ENCODE measurements around the gene DLGAP1. TPM values are rescaled to one million over a fixed set of nuclear protein-coding genes. Genes with fewer than 3 reads are reported as not detected.

The DLGAP1 gene
- total and polyA plus RNA-seq, 7 donors = 0.13 to 2.6 (median 1.3) TPM; not detected in 1

- Histone ChIP-seq H3K4me3 (no peak overlapping the region), H3K36me3 (no peaks in the 10 kb centered on the region), H3K9me3 (no peaks in the 10 kb centered on the region), H3K27me3 (no peaks in the 10 kb centered on the region), H3K27ac (no peak overlapping the region), H3K4me1 (no peaks in the 10 kb centered on the region)
- intact Hi-C loops (cut with DNase I) = loop anchor here (10.0 kb wide), 1 partner anchor 62 kb away; no protein-coding TSS in a partner anchor
- WGBS, 2 donors = 74 to 79% methylated on average over 2 of the region's 2 CpGs
- DNase-seq = no peak
- TF ChIP-seq POLR2A (IDR thresholded peaks at IDR 0.05) (no peak), POLR2AphosphoS5 (IDR thresholded peaks at IDR 0.05) (no peak), CTCF (IDR thresholded peaks at IDR 0.05) (no peak), EP300 (IDR thresholded peaks at IDR 0.05) (no peak)
Observed at GRCh38 chr18:3842844-3843243, 612.3 kb downstream of the DLGAP1 start.

GRCh38 chr18:3840766-3841165, 614.3 kb downstream of the DLGAP1 start:
- 90 to 92% methylated on average over 3 of the region's 3 CpGs for WGBS, 2 donors
- DNase-seq = no peak
- intact Hi-C loops (cut with DNase I) = loop anchor here (10.0 kb wide), 1 partner anchor 64 kb away; no protein-coding TSS in a partner anchor
- Histone ChIP-seq H3K27ac (no peak overlapping the region), H3K4me1 (no peaks in the 10 kb centered on the region), H3K27me3 (no peaks in the 10 kb centered on the region), H3K9me3 (no peaks in the 10 kb centered on the region), H3K4me3 (no peak overlapping the region), H3K36me3 (no peaks in the 10 kb centered on the region)
- TF ChIP-seq CTCF (IDR thresholded peaks at IDR 0.05) = no peak
- TF ChIP-seq POLR2AphosphoS5 (IDR thresholded peaks at IDR 0.05) = no peak
- TF ChIP-seq EP300 (IDR thresholded peaks at IDR 0.05) = no peak
- TF ChIP-seq POLR2A (IDR thresholded peaks at IDR 0.05) = no peak

GRCh38 chr18:3839581-3839981, 615.5 kb downstream of the DLGAP1 start:
- no peaks in the 10 kb centered on the region for H3K36me3 ChIP-seq
- no peaks in the 10 kb centered on the region for H3K4me1 ChIP-seq
- intact Hi-C loops (cut with DNase I) = no loop called here
- no peaks in the 10 kb centered on the region for H3K27me3 ChIP-seq
- H3K9me3 ChIP-seq = no peaks in the 10 kb centered on the region
- no peak overlapping the region for H3K4me3 ChIP-seq
- H3K27ac ChIP-seq = no peak overlapping the region
- 84 to 87% methylated on average over 2 of the region's 2 CpGs for WGBS, 2 donors
- TF ChIP-seq CTCF (IDR thresholded peaks at IDR 0.05) = no peak
- TF ChIP-seq POLR2AphosphoS5 (IDR thresholded peaks at IDR 0.05) = no peak
- no peak for TF ChIP-seq POLR2A (IDR thresholded peaks at IDR 0.05)
- TF ChIP-seq EP300 (IDR thresholded peaks at IDR 0.05) = no peak
- DNase-seq = no peak

GRCh38 chr18:3836483-3837335, 618.4 kb downstream of the DLGAP1 start:
- H3K4me1 ChIP-seq = no peaks in the 10 kb centered on the region
- TF ChIP-seq CTCF (IDR thresholded peaks at IDR 0.05) (no peak), POLR2A (IDR thresholded peaks at IDR 0.05) (no peak), EP300 (IDR thresholded peaks at IDR 0.05) (no peak), POLR2AphosphoS5 (IDR thresholded peaks at IDR 0.05) (no peak)
- H3K27ac ChIP-seq = no peak overlapping the region
- no peaks in the 10 kb centered on the region for H3K36me3 ChIP-seq
- no peak overlapping the region for H3K4me3 ChIP-seq
- intact Hi-C loops (cut with DNase I) = no loop called here
- DNase-seq = no peak
- WGBS, 2 donors = 83 to 84% methylated on average over 12 of the region's 12 CpGs
- H3K9me3 ChIP-seq = no peaks in the 10 kb centered on the region
- no peaks in the 10 kb centered on the region for H3K27me3 ChIP-seq
